Body of pancreas (tissue), 4 donors: Measurements from ENCODE around the gene KIF15.
"Not testable (repeated sequence)": the region's sequence is repeated elsewhere in the genome, so short reads cannot be mapped to it uniquely, and the experiment has no call there.

ENCODE experiments used
- POLR2A ChIP-seq, 3 donors: fragments of 450-650 bp; IDR thresholded peaks; one replicate each; pipeline ENCODE4 v1.6.1; 2016; ENCODE audit warnings: antibody characterized with exemption in 3 of 3, mild to moderate bottlenecking in 2 of 3
- TF ChIP-seq, protein P1 (sequence below), 7 experiments: fragments of 450-650 bp in 4 of 7; fragments of 200-600 bp in 3 of 7; sonication (generic) in 3 of 7; IDR thresholded peaks; one replicate each; pipeline ENCODE4 v1.5.1; 2016 to 2019; ENCODE audit warnings: antibody characterized with exemption in 7 of 7

GRCh38 chr3:44821206-44821605, 59.6 kb downstream of the KIF15 start:
- not testable (repeated sequence) for TF ChIP-seq POLR2A (IDR thresholded peaks at IDR 0.05)
- TF ChIP-seq, protein P1, sequence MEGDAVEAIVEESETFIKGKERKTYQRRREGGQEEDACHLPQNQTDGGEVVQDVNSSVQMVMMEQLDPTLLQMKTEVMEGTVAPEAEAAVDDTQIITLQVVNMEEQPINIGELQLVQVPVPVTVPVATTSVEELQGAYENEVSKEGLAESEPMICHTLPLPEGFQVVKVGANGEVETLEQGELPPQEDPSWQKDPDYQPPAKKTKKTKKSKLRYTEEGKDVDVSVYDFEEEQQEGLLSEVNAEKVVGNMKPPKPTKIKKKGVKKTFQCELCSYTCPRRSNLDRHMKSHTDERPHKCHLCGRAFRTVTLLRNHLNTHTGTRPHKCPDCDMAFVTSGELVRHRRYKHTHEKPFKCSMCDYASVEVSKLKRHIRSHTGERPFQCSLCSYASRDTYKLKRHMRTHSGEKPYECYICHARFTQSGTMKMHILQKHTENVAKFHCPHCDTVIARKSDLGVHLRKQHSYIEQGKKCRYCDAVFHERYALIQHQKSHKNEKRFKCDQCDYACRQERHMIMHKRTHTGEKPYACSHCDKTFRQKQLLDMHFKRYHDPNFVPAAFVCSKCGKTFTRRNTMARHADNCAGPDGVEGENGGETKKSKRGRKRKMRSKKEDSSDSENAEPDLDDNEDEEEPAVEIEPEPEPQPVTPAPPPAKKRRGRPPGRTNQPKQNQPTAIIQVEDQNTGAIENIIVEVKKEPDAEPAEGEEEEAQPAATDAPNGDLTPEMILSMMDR (IDR thresholded peaks at IDR 0.05) = not testable (repeated sequence)
